GM21367 (cell line): ENCODE data around the gene CDH22.

ENCODE experiments used
- ATAC-seq: cut with Tn5 transposase; IDR thresholded peaks from one replicate; pipeline ENCODE4 v1.9.1; 2021; ENCODE audit not compliant: unreplicated experiment

CDH22 gene

DNA sequence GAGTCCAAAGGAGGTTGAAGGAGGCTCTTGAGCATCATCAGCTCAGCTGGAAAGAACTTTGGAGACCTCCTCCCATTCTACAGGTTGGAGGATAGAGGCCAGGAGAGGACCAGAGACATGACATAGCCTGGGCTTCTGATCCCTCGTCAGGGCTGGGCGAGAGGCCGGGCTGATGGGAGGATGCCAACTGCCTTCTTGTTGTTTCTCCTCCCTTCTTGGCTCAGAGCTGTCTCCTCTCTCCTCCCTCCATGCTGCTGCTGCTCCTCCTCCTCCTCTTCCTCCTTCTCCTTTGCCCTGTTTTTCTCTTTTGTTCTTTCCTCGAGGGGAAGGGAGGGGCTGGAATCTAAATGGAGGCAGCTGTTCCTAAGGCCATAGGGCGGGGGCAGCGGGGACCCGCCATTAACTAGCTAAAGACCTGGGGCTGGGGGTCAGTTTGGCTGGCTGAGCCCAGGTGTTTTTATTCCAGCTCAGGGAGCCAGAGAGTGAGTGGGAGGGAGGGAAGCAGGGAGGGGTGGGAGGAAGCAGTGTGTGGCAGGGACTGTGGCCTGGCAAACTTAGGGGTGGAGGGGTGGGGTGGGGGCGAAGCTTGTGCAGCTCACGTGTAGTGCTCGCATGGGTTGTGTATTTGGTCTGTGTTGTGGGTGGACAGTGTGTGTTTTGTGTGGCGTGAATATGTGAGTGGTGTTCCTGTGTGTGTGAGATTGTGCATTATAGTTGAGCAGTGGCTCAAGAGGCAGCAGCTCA, 105.4 kb downstream of the CDH22 start:
- no peak for ATAC-seq

DNA sequence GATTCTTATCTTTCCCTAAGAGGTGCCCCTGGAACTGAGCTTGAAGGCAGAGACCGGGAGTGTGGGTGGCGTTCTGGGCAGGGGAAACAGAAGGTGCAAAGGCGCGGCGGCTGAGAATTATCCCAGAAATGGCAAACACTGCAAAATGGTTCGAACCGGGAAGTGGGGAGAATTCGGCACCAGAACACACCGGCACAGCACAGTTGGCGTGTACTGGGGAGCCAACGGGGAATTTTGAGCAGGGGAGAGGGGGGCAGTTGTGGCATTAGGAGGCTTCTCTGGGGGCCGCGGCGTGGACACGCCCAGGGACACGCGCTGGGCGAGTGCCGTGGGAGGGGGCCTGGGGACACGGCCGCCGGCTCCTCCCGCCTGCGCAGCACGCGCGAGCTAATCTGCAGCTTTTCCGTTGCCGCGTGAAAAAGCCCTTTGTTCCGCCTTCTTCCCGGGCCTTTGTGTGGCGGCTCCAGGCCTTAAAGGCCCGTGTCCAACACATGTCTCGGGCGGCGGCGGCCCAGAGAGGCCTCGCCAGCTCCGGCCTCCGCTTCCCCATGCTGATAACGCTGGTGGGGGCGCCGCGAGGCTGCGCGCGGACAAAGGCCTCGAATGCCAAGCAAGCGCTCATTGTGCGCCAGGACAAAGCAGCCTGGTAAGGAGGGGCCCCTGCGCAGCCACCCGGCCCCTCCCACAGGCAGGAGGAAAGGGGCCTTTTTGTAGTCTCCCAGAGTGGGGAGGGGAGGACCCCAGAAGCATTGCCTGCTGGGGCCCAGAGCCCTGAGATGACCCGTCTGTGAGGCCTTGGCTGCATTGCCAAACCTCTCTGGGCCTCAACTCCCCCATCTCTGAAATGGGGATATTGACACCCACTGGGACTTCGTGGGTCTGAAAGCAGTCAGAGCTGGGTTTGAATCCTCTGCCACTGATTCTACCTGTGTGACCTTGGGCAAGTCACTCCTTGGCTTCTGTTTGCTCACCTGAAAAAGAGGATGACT, 107.4 kb downstream of the CDH22 start:
- ATAC-seq, result no peak

DNA sequence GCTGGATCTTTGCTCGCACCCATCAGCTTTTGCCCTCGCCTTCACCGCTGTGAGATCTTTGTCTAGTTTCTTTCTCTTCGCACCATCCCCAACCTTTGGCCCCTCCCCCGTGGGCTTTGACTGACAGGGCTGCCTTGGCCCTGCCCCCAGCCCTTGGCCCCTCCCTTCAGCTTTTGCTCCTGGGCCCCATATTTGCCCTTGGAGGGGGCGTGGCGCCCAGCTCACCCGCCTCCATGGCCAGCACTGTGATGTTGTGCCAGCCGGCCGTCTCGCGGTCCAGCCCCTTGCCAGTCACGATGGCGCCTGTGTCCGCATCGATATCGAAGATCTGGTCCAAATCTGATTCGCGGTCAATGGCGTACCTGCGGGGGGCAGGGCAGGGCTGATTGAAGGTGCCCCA, 109.1 kb downstream of the CDH22 start:
- ATAC-seq, result no peak

DNA sequence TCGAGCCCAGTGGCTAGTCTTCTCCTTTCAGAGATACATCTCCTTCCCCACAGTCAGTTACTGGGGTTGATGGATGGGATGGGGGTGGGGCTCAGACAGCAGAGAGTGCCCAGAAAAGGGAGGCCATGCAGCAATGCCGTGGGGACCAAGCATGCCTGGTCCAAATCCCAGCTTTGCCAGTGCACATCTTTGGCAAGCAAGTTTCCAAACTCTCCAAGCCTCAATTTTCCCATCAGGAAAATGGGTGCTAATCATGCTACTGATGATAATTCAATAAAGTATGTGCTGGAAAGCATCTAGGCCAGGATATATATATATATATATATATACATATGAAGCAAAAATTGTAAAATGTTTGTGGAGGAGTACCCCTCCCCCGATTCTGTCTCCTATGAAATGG, 111.3 kb downstream of the CDH22 start:
- ATAC-seq, result no peak

DNA sequence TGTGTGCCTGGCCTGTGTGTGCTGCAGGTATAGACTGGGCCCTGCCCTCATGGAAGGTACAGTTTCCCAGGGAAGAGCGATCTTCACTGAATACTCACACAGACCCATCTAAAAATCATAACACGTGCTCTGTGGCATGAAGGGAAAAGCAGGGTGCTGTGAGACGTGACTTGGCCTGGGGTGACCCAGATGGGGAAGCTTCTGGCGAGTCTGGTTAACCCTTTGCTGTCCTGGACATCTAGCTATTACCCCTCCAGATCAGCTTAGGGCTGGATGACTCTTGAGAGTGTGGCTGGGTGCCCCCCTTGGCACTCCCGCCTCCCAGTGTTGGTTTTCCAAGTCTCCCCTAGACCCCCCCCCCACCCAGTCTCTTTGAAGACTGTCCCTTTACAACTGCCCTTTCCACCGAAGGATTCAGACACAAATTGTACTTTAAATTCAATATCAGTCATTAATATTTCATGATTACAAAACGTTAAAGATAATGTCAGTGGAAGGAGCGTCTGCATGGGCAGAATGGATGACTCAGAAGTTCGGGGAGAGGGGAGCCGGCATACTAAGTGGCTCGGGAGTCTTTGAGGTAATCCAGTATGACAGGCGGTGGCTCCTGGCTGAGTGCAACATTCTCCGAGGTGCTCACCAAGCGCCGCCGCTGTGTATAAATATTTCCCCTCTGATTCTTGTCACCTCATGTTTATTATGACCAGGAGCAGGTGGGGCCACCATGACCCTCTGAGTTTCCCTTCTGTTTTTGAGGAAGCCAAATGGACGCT, 112.8 kb downstream of the CDH22 start:
- no peak for ATAC-seq

DNA sequence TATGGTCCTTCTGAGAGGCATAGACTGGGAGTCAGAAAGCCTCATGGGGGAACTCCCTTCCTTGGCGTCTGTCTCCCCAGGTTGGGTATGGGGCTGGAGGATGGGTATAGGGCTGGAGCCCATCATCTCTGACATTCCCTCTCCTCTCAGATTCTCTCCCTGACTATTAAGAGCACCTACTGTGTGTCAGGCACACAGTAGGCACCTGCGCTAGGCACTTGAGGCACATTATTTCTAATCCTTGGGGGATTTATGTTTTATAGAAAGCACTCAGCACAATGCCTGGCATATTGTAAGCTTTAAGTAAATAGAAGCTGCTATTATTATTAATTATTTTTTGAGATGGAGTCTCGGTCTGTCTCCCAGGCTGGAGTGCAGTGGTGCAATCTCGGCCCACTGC, 113.9 kb downstream of the CDH22 start:
- ATAC-seq, result no peak

DNA sequence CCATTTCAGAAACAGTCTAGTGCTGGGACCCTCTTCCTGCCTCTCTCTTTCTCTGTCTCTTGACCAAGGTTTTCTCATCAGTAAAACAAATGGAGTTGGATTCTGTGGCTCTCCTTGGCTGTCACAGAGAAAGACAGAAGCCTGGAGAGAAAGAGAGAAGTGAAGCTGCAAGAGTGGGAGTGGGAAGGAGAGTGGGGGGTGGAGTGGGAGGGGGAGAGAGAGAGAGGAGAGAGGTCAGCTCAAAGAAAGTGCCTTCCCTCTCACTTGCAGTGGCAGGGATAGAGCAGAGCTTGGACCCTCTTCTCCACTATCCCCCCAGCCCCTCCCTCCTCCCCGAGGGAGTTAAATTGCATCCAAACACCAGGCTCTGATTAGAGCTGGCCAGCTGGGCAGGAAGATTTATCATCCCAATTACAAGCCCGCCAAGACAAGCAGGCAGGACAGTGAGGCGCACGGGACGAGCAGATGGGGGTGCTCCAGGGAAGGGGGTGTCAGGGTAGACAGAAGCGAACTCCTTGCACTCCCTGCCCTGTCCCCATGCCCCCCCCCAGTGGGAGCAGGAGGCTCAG, 115.8 kb downstream of the CDH22 start:
- no peak for ATAC-seq

DNA sequence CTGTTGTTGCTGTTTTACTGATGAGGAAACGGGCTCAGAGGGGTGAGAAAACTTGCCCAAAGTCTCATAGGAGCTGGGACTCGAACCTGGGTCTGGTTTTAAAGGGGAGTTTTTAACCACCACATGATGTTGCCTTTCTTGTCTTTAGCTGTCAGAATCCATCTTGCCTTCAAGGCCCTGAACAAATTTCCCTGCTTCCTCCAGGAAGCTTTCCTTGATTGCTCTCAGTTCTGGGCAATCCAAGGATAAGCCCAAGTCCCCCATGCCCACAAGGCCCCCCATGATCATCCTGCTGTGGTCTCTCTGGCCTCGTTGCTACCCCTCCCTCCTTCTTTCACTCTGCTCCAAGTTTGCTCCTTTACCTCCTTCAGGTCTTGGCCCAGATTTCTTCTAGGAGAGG, 116.7 kb downstream of the CDH22 start:
- ATAC-seq, result no peak

DNA sequence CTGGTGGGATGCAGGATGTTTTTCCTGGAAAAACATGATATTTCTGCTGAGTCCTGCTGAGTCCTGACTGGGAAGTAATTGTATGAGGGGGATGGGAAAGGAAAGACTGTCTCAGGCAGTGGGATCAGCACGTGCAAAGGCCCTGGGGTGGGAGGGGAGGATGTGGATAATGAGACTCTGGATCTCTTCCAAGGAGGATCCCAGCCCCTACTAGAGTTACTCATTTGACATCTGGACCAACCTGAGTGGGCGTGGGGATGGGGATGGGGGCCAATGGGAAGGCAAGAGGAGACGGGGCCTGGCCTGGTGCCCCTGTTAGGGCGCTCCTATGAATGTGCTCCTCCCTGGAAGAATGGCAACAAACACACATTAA, 117.1 kb downstream of the CDH22 start:
- no peak for ATAC-seq

DNA sequence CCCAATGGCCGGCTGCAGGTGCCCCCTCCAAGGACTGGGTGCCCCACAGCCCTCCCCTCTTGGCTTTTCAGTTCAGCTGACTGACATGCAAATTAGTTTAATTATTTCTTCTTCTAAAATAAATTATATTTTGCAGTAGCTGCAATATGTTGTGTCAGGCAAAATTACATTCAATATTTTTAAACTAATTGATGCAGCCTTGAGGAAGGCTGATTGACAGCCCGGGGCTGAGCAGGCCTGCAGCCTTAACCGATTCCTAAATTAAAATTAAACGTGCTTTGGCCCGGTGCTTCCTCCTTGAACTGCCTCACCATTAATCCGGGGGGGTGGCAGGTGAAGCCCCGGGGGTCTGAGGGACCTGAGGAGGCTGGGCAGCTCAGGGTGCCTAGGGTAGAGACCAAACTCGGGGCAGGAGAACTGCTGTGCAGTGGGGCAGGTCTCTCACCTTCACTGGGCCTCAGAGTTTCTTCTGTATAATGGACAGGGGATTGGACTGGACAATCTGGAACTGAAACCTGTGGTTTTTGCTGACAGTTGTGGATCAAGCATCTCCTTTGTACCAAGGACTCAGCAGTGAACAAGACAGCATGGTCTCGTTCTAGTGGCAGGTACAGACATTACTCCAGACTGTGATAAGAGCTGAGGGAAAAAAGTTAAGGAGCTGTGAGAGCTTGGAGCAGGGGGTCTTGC, 117.7 kb downstream of the CDH22 start:
- ATAC-seq, result no peak

DNA sequence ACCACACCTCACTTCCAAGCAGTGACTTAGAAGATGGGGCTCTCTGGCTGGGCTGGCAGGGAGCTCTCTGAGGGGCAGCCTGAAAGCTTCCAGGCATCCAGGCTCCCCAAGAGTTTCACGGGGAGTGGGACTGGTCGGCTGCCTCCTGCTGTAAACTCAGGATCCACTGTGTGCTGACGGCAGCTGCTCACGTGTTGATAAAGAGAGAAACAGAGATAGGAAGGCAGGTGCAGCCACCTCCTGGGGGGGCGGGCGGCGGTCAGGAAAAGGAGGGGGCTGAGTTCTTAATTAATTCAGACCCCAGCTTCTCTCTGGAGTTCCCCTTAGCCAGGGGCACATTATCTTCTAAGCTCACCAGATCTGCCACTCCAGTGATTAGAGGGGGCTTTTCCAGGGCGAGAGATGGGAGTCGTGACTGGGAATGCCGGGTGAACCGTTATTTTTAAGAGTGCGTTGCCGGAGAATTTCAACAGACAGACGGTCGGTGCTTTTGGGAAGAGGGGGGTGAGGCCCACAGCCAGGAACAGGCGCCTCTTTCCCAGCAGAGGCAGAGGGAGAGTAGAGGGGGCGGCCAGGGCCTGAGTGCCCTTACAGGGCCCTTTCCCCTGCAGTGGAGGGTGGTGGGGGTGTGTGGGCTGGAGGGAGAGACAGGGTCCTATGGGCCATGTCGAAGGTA, 119.3 kb downstream of the CDH22 start:
- ATAC-seq, result no peak

DNA sequence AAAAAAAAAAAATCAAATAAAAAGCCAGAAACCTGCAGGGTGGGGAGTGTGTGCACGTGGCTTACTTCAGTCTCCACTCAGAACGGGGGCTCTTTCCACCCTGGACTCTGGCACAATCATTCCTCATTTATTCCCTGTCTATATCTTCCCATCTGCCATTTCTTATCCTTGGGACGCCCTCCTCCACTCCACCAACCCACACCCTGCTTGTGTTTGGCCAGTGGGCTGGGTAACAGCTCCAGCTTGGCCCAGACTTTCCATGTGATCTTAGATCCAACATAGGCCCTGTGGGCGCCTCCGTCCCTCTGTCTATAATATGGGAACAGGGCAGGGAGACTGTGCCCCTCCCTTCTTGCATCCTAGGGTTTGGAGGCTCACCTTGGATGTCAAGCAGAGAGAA, 122.1 kb downstream of the CDH22 start:
- no peak for ATAC-seq

DNA sequence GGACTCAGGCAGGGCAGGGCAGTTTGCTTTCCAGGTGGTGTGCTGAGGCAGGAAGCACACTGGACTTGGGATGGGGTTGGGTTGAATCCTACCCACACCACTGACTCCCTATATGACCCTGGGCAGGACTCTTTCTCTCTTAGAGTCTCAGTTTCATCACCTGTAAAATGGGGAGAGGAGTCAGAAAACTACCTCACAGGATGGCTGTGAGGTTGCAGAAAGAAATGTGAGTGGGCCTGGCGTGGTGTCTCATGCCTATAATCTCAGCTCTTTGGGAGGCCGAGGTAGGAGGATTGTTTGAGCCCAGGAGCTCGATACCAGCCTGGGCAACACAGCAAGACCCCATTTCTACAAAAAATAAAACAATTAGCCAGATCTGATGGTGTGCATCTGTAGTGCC, 122.9 kb downstream of the CDH22 start:
- ATAC-seq, result no peak

DNA sequence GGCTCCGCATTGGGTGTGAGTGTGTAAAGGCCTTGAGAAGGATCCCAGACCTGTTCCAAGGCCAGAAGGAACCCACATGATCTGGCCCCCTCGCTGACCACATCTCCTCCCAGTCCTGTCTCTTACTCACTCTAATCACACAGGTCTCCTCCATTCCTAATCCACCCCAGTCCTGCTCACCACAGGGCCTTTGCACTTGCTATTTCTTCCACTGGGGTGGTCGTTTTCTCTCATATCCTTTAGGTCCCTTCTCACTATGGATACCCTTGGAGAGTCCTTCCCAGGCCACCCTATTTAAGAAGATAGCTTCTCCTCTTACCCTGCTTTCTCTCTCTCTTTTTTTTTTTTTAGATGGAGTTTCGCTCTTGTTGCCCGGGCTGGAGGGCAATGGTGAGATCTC, 124.5 kb downstream of the CDH22 start:
- no peak for ATAC-seq

DNA sequence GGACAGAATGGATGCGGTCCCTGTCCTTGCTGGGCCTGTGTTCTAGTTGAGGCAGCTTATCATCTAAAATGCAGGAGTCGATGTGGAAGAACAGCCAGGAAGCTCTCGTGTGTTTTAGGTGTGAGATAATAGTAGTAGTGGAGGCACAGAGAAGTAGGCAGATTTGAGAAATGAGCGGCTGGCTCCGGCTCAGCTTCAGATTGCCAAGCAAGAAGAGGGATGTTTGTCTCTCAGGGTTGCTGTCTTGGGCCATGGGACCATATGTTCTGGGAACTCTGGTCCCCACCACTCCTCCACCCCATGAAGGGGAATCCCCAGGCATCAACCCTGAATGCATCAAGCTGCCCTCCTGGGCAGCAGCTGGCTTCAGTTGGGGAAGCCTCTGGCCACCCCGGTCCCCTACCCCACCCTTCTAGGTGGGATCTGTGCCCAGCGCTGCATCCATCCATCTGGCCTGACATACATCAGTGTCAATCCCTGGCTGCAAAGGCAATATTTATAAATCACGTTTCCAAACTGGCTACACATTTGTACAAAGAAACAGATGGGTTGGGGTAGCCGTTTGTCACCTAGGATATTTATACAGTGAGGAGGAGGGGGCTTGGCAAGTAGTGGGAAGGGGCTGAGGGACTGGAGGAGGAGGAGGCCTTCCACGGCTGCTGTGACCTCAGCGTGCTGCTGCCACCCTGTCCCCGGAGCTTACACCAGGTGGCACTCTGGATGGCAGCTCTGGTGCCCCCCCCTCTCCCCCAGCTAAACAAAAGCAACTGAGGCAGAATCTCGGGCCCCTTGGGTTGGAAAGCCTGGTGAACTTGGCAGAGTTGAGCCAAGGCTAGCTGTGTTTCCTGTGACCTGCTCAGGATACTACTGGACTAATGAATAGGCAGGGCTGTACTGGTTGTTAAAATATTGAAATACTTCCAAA, 125.8 kb downstream of the CDH22 start:
- ATAC-seq, result no peak

DNA sequence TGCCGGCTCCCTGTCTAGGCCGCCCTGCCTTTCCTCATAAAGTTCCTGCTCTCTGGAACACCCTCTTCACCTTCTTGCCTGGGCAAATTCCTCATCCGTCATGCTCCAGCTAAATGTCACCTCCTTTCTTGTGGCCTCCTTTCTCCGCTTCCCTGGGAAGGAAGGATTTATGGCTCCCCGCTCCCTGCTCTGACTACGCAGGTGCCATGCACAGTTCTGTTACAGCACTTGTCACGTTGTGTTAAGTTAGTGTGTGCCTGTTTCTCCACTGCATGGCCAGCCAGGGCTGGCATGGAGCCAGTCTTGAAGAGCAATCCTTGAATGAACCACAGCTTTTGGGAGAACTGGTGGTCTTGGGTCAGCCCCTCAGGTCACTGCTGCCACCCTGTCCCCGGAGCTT, 128.4 kb downstream of the CDH22 start:
- ATAC-seq, result no peak

DNA sequence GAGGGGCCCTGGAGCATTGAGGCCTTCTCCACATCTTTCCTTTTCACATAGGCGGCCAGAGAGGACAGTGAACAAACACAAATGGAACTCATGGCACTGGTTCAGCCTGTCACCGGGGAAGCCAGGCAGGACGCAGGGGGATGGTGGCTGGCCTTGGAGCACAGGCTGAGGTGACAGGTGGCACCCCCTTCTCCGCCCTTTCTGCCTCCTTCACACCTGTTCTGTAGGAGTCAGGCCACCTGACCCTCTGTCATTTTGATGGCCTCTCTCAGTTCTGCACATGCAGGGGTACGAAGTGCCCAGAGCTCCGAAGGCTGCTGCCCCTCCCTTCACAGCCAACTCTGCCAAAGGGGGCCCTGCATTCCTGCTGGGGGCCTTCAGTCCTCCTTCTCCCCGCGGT, 129.4 kb downstream of the CDH22 start:
- ATAC-seq, result no peak

DNA sequence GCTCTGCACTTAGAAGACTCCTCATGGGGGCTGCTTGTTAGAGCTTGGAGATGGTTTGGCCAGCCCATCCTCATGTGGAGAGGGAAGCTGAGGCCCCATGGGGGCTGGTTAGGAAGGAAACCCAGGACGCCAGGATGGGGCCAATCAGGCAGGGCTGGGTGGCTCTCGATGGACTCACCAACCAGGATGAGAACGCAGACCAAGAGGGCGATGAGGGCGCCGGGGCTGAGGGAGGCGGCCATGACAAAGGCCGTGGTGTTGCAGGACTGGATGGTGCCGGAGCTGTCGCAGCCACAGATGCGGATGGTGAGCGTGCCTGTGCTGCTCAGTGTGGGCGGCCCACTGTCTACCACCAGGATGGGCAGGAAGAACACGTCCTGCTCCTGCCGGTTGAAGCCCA, 130.5 kb downstream of the CDH22 start:
- ATAC-seq, result no peak
